CD4-positive, alpha-beta T cell treated with Interleukin-15 for 1 hour (primary cell): ENCODE measurements around the gene KXD1.

Source experiments
- DNase-seq: peaks from one replicate; pipeline ENCODE4 v3.0.0-alpha.2; 2020

KXD1 gene

DNA sequence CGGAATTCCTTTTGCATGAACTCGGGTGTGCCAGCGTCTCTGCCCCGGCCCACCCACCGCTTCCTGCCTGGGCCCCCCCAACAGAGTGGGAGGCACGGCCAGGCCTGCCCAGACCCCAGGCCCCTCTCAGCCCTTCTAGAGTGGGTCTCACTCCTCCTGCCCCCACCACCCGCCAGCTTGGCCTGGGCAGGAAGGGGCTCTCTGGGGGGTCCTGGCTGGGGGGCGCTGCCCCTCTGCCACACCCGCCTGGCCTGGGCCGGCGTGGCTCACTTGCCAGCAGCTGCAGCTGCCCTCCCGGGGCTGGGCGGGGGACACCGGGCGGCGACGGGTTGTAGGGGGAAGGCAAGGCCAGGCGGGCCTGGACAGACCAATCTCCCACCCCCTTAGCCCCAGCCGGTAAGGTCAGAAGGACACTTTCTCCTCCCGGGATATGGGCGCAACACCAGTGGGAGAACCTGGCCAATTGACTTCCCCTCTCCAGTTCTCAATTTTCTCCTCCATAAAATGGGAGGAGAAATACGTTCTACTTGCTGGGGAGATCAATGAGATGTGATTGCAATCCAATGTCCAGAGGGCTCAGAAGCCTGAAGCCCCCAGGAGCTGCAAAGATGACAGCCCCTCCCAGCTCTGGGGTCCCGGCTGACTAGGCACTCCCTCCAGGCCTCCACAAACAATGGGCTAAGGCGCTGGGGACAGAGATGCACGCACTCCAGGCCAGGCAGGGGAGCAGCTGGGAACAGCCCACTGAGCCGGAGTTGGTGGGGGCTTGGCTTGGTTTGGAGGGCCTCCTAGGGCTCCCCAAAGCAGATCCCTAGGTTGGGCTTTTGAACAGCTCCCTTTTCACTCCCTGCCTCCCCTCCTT lies 46.5 kb downstream of the KXD1 start:
- no peak for DNase-seq

DNA sequence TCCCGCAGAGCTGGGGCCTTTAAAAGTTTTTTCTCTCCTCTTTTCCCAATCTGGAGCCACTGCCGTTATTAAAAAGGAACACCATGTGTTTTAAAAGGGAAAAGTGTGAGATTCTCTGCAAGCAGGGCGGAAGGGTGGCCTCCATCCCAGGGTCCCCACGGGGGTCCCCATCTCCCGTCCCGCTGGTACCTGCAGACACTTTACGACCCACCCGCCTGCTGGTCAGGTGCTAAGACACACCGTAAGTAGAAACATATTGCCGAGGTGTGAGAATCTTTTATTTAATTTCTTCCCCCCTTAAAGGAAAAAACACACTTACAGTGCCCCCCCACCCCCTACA lies 47.1 kb downstream of the KXD1 start:
- no peak for DNase-seq

DNA sequence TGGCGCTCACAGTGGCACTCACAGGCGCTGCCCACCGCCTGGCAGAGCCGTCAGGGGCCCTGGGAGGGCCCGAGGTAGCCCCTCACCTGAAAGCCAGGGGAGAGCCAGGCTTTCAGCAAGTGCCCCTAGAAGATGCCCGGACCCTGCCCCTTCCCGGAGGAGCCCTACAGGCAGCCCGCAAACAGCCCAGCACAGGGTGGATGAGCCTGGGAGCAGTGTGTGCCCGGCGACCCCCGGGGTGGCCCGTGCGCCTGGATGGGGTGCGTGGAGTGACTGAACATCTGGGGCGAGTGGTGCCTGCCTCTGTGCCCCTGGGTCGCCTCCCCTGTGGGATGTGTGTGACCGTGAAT lies 47.5 kb downstream of the KXD1 start:
- no peak for DNase-seq

DNA sequence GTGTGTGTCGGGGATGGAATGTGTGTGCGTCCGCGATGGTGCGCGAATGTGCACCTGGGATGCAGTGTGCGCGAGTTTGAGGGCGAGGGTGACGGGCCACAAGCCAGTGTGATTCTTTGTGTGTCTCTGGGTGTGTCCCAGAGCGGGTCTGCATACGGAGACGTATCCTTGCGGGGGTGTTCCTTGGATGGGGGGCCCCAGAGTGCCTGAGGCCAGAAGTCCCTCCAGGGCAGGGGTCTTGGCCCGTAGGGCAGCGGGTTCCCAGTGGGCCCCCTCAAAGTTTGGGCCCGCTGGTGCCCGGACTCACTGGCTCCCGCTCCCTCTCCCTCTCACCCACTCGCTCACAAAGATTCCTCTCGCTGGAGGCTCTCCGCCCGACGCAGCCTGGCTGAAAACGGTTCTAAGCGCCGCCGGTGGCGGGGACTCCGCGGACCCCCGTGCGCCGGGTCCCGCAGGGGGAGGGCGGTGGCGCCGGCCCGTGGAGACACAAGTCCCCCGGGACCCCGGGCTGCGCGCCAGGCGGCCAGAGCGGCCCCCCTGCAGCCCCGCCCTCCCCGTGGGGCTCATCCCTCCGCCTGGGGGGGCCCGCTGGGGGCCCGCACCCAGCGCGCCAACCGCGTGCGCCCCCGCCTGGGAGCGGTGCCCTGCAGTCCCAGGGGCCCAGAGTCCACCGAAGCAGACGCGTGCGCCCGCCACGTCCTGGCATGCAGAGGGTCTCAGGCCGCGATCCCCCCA lies 48.0 kb downstream of the KXD1 start:
- DNase-seq, result no peak

DNA sequence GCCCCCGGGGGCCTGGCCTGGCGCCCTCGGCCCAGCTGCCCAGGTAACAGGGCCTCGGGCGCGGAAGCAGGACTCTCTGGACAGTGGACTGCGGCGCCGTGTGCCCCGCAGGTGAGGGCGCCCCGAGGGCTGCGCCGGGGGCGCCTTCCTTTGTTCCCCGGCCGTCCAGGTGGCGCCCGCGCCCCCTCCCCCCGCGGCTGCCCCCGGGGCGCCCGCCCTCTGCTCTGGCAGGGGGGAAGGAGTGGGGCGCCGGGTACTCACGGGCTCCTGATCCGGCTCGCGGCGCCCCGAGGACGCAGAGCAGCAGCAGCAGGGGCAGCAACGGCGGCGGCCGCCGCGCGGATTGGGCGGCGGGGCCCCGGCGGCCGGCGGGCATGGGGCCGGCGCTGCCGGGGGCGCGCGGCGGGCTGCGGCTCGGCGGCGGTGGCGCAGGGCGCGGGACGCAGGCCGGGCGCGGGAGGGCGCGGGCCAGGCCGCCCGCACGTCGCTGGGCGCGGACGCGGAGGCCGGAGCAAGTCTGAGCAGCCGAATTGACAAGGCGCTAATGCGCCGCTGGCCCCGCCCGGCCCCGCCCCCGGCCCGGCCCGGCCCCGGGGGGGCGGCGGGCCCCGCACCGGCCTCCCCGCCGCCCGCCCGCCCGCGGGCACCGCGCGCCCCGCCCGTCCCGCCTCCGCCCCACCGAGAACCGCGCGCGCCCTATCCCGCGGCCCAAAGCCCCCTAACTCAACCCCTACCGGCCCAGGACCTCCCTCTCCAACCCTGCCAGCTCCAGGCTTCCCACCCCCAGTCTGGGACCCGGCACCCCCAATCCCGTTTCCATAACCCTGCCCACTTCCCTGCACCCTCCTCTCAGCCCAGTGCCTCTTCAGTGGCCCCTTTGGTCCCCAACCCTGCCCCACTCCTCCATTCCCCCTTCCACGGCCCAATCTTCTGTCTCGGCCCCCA lies 48.9 kb downstream of the KXD1 start, which contains the start of gene CRLF1:
CRLF1 (minus strand) TSS at position 519 of the 945 bp plus-strand sequence; CDS start at position 376, 143 bp downstream.
- DNase-seq, result no peak

DNA sequence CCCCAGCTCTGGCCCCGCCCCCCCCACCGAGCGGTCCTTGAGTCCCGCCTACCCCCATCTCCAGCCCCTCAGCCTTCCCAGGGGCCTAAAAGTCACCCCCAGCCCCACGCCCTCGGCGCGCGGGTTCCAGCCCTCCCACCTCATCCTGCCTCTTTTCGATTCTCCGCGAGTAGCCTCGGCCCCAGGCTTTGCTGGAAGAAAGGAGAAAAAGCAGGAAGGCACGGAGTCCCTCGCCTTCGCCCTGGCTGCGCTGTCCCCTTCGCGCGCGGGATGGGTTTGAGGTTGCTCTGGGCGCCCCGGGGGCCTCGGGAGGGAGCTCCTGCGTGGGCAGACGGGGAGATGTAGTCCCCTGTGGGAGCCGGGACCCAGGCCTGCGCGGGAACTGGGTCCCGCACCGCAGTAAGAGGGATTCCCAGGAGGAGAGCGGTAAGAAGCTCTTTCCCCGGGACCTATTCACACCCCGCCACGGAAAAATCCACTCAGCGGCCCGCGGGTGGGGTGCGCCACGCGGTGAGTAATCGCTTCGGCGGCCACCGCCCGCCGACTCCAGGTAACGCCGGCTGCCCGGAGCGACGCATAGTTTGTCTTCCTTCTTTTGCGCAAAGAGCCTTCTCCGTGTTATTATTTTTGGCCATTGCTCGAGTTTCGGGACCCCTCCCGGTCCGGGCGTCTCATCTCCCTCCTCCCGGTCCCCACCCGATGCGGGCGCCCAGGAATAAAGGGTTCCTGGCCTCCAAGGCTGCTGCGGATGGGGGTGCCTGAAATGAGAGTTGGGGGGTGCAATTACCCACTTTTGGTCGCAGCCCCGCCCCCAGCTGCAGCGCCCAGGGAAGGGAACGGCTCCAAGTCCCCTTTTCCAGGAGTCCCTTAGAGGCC lies 49.8 kb downstream of the KXD1 start:
- no peak for DNase-seq

DNA sequence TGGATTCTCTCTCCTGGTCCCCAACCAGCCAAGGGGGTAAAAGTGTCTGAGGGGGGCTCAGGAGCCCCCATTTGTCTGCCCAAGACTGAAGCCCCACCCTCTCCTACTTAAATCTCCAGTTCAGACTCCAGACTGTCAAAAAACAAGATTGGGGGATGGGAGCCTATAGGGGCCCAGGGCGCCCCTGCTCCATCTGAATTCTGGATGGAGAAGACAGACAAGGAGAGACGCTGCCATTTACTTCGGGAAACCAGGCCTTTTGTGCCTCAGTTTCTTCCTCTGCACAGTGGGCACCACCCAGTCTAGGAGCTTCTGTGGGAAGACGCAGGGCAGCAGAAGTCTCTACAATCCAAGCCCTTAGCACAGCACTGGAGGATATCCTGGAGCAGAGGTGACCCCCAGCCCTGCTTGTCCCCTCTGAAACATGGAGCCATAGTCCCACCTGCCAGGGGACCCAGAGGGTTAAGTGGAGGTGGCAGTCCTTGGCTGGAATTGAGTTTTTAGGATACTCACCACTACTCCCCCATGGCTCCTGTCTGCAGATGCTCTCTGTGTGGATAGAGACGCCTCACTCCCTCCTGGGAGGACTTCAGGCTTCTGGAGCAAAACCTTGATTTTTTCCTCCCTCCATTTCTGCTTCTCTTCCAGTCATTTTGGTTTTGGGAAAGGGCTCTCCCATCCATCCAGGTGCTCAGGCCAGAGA lies 50.6 kb downstream of the KXD1 start:
- DNase-seq, result no peak

DNA sequence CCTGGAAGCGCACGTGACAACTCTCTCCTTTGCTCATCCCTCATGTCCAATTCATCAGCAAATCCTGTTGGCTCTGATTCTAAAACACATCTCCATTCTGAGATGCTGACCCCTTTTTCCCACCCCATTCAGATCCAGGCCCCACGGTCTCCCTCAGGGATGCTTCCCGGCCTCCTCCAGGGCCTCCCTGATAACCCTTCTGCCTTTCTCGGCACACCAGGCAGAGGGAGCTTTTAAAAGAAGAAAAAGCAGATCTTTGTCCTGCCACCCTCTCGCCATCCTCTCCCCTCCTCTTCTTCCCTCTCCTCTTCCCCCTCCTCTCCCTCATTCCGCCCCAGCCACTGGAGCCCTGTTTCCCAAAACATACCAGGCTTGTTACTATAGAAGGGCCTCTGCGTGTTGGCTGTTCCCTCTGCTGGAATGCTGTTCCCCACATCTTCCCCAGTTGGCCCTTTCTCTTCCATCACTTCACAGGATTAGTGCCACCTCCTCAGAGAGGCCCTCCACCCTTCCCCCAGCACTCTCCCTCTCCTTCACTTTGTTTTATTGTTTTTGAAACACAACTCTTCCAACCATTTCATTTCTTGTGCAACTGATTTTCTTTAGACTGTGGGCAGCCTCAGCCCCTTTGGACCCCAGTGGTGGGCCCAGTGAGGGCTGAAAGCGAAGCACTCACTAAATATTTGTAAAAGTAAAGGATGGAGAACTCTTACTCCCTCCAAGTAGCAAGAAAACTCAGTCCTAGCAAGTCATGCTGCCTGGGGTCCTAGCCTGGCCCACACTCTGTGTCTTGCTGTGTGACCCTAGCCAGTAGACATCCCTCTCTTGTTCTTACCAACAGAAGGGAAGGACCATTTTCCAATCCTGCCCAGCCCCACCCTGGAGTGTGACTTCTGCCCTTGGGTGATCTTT lies 51.4 kb downstream of the KXD1 start:
- no peak for DNase-seq

DNA sequence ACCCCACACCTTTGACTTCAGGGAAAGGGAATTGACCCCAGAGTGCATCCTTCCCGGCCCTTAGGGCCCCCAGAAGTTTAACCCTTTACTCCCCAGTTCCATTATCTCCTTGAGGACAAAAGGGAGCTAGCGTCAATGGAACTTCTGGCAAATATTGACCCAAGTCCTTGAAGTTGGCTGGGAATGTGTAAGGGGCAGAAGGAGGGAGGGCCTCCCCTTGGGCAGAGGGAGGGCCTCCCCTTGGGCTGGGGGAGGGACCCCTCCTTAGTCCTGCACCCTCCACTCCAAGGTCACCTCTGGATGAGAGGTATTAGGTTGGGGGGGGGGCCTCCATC lies 52.0 kb downstream of the KXD1 start:
- DNase-seq, result no peak

DNA sequence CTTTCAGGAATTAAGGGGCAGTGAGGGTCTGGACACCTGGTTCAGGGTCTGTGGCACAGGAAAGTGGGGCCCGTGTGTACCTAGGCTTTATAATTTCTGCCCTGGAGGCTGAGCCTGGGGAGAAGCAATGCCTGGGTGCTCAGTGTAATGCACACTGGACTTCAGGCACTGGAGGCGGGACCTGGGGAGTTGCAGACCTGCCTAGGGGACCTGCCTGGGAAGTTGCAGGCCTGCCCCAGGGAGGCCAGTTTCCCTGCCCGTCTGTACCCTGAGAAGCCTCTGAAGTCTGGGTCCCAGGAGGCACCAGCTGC lies 52.5 kb downstream of the KXD1 start:
- no peak for DNase-seq

DNA sequence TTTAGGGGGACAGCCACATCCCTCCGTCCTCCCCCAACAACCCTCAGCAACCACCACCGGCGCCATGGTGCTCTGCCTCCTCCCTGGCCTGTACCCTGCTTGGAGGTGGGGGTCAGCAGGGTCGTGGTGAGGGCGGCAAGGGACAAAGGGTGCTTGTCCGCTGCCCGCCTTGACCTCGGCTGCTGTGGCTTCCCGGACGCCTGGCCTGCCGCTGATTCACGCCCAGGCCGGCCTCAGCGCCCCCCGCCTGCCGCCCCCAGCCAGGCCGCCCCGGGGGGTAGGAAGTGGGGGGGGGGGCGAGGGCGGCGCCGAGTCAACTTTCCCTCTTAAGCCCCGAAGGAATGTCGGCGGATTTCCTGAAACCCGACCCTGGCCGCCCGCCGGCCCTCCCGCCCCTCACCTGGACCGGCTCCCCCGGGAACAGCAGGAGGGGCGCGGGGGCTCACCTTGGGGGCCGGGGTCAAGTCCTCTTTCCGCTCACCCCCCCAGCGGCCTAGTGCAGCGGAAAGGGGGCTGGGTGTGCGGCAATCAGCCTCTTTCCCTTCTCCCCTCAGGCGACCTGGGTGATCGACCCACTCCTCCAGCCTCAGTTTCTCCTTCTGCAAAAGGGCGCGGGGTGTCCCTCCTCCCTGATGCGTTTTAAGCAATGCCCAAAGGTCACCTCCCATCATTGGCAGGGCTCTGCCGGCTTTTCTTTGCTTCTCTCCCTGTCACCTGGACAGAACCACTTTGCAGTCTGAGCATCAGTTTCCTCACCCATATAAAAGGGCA lies 53.1 kb downstream of the KXD1 start:
- no peak for DNase-seq

DNA sequence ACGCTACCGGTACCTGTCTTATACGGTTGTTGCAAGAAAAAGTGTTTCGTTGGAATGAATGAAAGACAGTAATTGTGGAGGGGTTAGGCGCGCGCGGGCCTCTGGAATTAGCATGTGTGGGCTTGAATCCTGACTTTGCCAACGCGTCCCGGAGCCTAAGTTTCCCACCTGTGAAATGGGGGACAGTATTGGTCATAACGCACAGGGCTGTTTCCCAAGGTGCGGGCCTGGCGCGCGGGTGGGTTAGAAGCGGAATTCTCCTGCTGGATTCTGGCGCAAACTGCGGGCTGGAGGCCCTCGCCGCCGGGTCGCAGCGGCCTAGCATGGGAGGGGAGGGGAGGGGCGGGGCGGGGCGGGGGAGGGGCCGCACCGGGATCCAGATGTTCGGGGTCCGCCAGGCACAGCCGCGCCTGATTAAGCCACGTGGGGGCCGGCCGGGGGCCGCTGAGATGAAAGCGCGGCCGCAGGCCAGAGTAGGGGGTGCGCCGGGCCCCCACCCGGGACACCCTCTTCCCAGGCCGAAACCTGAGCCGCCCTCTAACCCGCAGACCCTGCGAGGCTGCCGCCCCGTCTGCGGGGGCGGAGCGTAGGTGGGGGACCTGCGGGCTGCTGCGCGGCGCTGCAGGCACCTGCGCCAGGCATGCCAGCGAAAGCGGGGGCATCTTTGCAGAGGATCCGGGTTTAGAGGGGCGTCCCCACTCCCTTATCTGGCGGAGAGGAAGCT lies 53.8 kb downstream of the KXD1 start:
- no peak for DNase-seq

DNA sequence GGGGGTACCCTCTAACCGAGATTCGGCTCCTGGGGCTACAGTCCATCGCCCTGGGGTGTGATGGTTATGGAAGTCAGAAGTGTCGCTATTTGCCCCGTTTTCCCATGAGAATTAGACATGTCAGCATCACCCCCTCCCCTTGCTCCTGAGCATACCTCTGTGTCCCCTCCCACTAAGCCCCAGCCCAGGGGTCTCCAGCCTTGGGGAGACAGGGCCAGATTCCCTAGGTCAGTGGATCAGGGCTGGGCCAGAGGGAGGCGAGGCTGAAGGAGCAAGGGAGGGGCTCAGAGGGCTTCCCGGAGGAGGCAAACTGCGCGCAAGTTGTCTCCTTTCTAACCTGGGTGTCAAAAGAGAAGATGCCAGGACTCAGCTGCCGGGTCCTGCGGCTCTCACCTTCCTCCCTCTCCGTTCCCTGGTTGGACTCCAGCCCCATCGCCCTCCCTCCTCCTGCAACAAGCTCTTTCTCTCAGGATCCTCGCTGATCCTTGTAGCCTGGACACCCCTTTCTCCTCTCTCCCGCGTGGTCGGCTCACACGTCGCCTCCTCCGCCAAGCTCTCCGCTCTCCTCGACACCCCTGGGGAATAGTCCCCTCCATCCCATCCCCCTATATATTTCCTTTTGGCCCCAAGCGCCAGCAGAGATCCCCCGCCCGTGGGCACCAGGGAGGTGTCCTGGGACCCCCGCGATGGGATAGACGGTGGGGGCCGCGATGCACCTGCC lies 54.5 kb downstream of the KXD1 start:
- no peak for DNase-seq

DNA sequence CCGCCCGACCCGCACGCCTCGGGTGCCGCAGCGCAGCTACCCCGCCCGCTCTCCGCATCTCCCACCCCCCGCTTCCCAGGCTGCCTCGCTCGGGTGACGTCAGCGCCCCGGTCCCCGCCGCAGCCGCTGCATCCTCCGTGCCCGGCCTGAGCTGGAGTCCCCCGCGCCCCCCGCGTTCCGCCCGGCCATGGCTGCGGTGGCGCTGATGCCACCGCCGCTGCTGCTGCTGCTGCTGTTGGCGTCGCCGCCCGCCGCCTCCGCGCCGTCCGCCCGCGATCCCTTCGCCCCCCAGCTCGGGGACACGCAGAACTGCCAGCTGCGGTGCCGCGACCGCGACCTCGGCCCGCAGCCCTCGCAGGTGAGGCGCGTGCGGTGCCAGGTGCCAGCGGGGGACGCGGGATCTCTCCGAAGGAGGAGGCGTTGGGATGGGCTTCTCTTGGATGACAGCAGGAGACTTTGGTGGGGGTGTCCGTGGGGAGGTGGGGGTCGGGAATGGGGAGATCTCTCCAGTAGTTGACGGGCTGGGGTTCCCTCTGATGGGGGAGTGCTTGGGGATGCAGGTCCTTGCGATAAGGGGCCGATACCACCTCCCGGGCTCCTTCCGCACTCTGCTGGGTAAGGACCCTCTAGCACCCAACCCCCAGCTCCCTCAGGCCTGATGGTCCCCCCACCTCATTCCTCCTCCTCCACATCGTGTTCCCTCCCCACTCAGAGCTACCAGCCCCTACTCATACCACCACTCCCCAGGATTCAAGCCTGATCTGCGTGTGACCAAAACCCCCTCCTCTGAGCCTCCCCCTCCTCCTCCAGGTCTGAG lies 55.3 kb downstream of the KXD1 start, which contains the start of gene TMEM59L:
TMEM59L (plus strand) TSS at position 99 of the 817 bp plus-strand sequence; CDS start at position 188, 89 bp downstream.
- DNase-seq, result peak; percentile 46

DNA sequence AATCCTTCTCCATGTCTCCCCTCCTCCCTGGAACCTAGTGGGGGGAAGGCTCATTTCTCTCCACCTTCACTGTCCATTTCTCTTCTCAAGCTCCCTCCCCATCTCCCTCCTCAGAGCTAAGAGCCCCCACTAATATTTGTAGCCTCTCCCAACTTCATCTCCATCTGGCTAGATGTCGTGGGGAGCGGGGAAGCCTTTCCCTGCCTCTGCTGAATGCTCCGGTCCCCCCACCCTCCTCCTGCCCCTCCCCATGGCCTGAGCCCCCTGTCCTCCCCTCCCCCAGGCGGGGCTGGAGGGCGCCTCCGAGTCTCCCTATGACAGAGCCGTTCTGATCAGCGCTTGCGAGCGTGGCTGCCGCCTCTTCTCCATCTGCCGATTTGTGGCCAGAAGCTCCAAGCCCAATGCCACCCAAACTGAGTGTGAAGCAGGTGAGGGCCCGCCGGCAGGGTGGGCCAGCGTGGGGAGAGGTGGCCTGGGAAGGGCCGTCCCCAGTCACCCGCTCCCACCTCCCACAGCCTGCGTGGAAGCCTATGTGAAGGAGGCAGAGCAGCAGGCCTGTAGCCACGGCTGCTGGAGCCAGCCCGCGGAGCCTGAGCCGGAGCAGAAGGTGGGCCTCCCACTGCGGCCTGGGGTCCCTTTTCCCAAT lies 56.0 kb downstream of the KXD1 start:
- DNase-seq, result no peak

DNA sequence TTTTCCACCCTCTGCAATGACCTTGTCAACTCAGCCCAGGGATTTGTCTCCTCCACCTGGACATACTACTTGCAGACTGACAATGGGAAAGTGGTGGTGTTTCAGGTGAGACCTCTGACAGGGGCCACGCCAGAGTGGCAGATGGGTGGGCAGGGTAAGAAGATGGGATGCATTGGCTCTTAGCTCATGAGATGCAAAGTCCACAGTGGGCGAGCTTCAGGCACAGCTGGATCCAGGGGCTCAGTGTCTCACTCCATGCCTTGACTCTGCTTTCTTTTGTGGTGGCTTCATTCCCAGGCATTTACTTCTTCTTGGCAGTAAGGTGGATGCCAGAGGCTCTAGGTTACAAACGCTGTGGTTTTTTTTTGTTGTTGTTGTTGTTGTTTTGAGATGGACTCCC lies 58.4 kb downstream of the KXD1 start:
- DNase-seq, result no peak

DNA sequence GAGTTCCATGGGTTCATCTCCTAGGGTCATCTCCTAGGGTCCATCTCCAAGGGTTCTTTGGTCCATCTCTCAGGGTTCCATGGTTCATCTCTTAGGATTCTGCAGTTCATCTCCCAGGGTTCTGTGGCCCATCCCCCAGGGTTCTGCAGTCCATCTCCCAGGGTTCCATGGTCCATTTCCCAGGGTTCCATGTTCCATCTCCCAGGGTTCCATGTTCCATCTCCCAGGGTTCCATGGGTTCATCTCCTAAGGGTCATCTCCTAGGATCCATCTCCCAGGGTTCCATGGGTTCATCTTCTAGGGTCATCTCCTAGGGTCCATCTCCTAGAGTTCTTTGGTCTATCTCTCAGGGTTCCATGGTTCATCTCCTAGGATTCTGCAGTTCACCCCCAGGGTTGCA lies 59.9 kb downstream of the KXD1 start:
- no peak for DNase-seq
